Prostate gland (tissue), 2 donors: ENCODE results near the gene DCUN1D1.

Source experiments
- POLR2A ChIP-seq: fragments of 450-650 bp; IDR thresholded peaks from one replicate; pipeline ENCODE4 v1.6.1; 2016; ENCODE audit warnings: antibody characterized with exemption, mild to moderate bottlenecking
- POLR2AphosphoS5 ChIP-seq: sonication (generic); formaldehyde crosslinking; IDR thresholded peaks from one replicate; pipeline ENCODE4 v1.6.1; 2017; ENCODE audit warnings: antibody characterized with exemption
- TF ChIP-seq, protein P1 (sequence below), 4 experiments: fragments of 200-600 bp in 2 of 4; fragments of 450-650 bp in 2 of 4; sonication (generic) in 2 of 4; IDR thresholded peaks; 1 replicate in 3 of 4; 2 replicates in 1 of 4; pipeline ENCODE4 v1.5.1; 2016 to 2019; ENCODE audit warnings: antibody characterized with exemption in 4 of 4, mild to moderate bottlenecking in 2 of 4, moderate library complexity in 2 of 4

DNA sequence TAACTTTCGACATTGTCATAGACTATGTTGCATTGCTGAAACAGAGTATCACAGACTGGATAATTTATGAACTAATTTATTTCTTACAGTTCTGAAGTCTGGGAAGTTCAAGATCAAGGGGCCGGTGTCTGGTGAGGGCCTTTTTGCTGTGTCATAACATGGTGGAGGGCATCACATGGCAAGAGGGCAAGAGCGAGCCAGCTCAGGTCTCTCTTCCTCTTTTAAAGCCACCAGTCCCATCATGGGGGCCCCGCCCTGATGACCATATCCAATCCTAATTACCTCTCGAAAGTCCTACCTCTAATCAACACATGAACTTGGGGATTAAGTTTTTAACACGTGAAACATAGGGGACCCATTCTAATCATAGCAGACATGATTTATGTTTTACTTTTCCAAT is 33.5 kb upstream of the DCUN1D1 start:
- TF ChIP-seq, protein P1, sequence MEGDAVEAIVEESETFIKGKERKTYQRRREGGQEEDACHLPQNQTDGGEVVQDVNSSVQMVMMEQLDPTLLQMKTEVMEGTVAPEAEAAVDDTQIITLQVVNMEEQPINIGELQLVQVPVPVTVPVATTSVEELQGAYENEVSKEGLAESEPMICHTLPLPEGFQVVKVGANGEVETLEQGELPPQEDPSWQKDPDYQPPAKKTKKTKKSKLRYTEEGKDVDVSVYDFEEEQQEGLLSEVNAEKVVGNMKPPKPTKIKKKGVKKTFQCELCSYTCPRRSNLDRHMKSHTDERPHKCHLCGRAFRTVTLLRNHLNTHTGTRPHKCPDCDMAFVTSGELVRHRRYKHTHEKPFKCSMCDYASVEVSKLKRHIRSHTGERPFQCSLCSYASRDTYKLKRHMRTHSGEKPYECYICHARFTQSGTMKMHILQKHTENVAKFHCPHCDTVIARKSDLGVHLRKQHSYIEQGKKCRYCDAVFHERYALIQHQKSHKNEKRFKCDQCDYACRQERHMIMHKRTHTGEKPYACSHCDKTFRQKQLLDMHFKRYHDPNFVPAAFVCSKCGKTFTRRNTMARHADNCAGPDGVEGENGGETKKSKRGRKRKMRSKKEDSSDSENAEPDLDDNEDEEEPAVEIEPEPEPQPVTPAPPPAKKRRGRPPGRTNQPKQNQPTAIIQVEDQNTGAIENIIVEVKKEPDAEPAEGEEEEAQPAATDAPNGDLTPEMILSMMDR (IDR thresholded peaks at IDR 0.05): no peak
- TF ChIP-seq POLR2AphosphoS5 (no peak), POLR2A (no peak)
